Measurements from ENCODE around the gene ATG9A.
A peak's percentile ranks its signal among the peaks of the same experiment; 100 is the strongest.
"Not testable (repeated sequence)": the region's sequence is repeated elsewhere in the genome, so short reads cannot be mapped to it uniquely, and the experiment has no call there.

ATG9A gene

GRCh38 chr2:219205981-219206327, 23.5 kb downstream of the ATG9A start:
- DNase-seq, result no peak

GRCh38 chr2:219205165-219205538, 24.3 kb downstream of the ATG9A start:
- DNase-seq, result no peak

GRCh38 chr2:219204425-219205164, 24.8 kb downstream of the ATG9A start:
- DNase-seq, result no peak

- not testable (repeated sequence) for DNase-seq
Observed at GRCh38 chr2:219201331-219201730, 28.1 kb downstream of the ATG9A start.

GRCh38 chr2:219200502-219201326, 28.7 kb downstream of the ATG9A start:
- not testable (repeated sequence) for DNase-seq

GRCh38 chr2:219199470-219200211, 29.8 kb downstream of the ATG9A start:
- no peak for DNase-seq

- DNase-seq, result no peak
Observed at GRCh38 chr2:219198974-219199373, 30.5 kb downstream of the ATG9A start.

GRCh38 chr2:219197388-219197787, 32.0 kb downstream of the ATG9A start:
- DNase-seq, result no peak

GRCh38 chr2:219186754-219187456, 42.5 kb downstream of the ATG9A start:
- DNase-seq, result no peak

- no peak for DNase-seq
Observed at GRCh38 chr2:219184121-219184520, 45.3 kb downstream of the ATG9A start.

- no peak for DNase-seq
Observed at GRCh38 chr2:219183151-219183772, 46.2 kb downstream of the ATG9A start.

- no peak for DNase-seq
Observed at GRCh38 chr2:219182331-219183150, 46.9 kb downstream of the ATG9A start.

GRCh38 chr2:219181531-219181930, 47.9 kb downstream of the ATG9A start:
- no peak for DNase-seq

- DNase-seq, result no peak
Observed at GRCh38 chr2:219180961-219181360, 48.5 kb downstream of the ATG9A start.

GRCh38 chr2:219179601-219180465, 49.6 kb downstream of the ATG9A start:
- DNase-seq, result no peak

- DNase-seq, result peak in 1 of 2 donors; percentile 54
Observed at GRCh38 chr2:219178377-219179175, 50.9 kb downstream of the ATG9A start.

GRCh38 chr2:219177552-219178376, 51.7 kb downstream of the ATG9A start, which contains the start of gene RETREG2:
Gene RETREG2 (plus strand): TSS chr2:219178275. CDS start chr2:219178353, 78 bp downstream.
- peak; percentile 81 to 85 for DNase-seq

GRCh38 chr2:219176818-219177551, 52.5 kb downstream of the ATG9A start, which contains the start of gene CNPPD1:
Gene CNPPD1 (minus strand): TSS chr2:219176925. CDS start chr2:219176828, 97 bp downstream.
- peak; percentile 77 for DNase-seq
